ENCODE data around the gene SYNJ2. TPM values are rescaled to one million over a fixed set of nuclear protein-coding genes. Genes with fewer than 3 reads are reported as not detected.
"Not testable (repeated sequence)": the region's sequence is repeated elsewhere in the genome, so short reads cannot be mapped to it uniquely, and the experiment has no call there.

The SYNJ2 gene
- total RNA-seq (10 to 100 TPM in 8 of 9 donors, 1 to 10 TPM in 1; 7.5 to 27.0 (median 18.2) TPM), polyA plus RNA-seq (10 to 100 TPM; 15.0 to 25.8 TPM)
- long read RNA-seq, donor 1, partial matches to known transcripts = 12 of 16 reads
- long read RNA-seq, donor 1, other reads (novel, unspliced or antisense) = 3 of 16 reads
- long read RNA-seq, donor 2, partial matches to known transcripts = 26 of 35 reads
- long read RNA-seq, donor 2, other reads (novel, unspliced or antisense) = 8 of 35 reads
- long read RNA-seq, donor 3, full-length matches to known transcripts = 6 of 28 reads
- long read RNA-seq, donor 3, partial matches to known transcripts = 19 of 28 reads
- long read RNA-seq, donor 3, other reads (novel, unspliced or antisense) = 3 of 28 reads

- H3K36me3 ChIP-seq = no peaks in the 10 kb centered on the region
- no peaks in the 10 kb centered on the region for H3K9me3 ChIP-seq
- no peaks in the 10 kb centered on the region for H3K27me3 ChIP-seq
- 0 to 2% (median 1%) methylated on average over 7 to 86 of the region's 86 CpGs for WGBS, 4 donors
- ATAC-seq (peak; percentile 59 to 92 (median 88)), DNase-seq (peak; percentile 80 to 89 (median 86))
- TF ChIP-seq CTCF (IDR thresholded peaks at IDR 0.05) (peak in 11 of 12 donors; percentile 8 to 79 (median 54)), POLR2A (IDR thresholded peaks at IDR 0.05) (peak in 1 of 2 donors; percentile 54)
- intact Hi-C loops (cut with DNase I) = loop anchor here (1.0 to 5.0 kb wide), 9 partner anchors 45 to 91 kb away; no protein-coding TSS in a partner anchor
- peak within 1 kb of the TSS; percentile 63 to 100 (median 94) for H3K4me3 ChIP-seq
- H3K27ac ChIP-seq = peak within 1 kb of the TSS in 11 of 12 donors; percentile 63 to 92 (median 78)
- peaks cover 0 to 48% (median 12%) of the 10 kb centered on the region in 12 donors for H3K4me1 ChIP-seq
These were observed at the start of gene SYNJ2 for GRCh38 chr6:157981395-157982101. SYNJ2 (plus strand) TSS chr6:157981863; CDS start chr6:157981962, 99 bp downstream.

GRCh38 chr6:157935786-157936185 lies 45.9 kb upstream of the SYNJ2 start:
- H3K9me3 ChIP-seq = no peaks in the 10 kb centered on the region
- ATAC-seq (no peak), DNase-seq (no peak)
- no peak overlapping the region for H3K4me3 ChIP-seq
- 67 to 78% (median 70%) methylated on average over 2 of the region's 2 CpGs for WGBS, 4 donors
- no peak overlapping the region for H3K27ac ChIP-seq
- H3K27me3 ChIP-seq = no peaks in the 10 kb centered on the region
- intact Hi-C loops (cut with DNase I) = loop anchor here in 2 of 10 donors (10.0 kb wide), 1 partner anchor 139 kb away; no protein-coding TSS in a partner anchor
- H3K36me3 ChIP-seq = peaks cover 0 to 100% (median 99%) of the 10 kb centered on the region in 9 donors
- TF ChIP-seq CTCF (IDR thresholded peaks at IDR 0.05) = no peak
- TF ChIP-seq POLR2A (IDR thresholded peaks at IDR 0.05) = no peak
- H3K4me1 ChIP-seq = no peaks in the 10 kb centered on the region

DNA sequence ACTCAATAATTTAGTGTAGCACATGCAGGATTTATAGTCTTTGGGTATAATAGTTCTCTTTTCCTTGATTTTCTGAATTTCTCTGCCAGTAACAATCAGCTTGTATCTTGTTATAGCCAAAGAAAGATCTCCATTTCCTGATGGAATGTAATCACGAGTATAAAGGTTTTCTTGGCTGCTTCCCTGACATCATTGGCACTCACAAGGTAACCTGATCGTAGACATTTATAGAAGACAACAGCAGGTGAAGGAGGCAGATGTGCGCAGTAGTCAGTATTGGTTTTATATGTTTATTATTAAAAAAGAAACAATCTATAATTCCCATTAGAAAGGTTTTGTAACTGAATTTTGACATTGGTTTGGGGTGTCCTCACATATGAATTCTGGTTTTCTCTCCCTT lies 44.3 kb upstream of the SYNJ2 start:
- Histone ChIP-seq H3K9me3 (no peaks in the 10 kb centered on the region), H3K4me1 (no peaks in the 10 kb centered on the region), H3K4me3 (no peak overlapping the region), H3K27ac (no peak overlapping the region), H3K36me3 (peaks cover 0 to 100% (median 100%) of the 10 kb centered on the region in 9 donors), H3K27me3 (no peaks in the 10 kb centered on the region)
- no peak for ATAC-seq
- 81 to 87% (median 83%) methylated on average over 3 of the region's 3 CpGs for WGBS, 4 donors
- no peak for DNase-seq
- TF ChIP-seq POLR2A (IDR thresholded peaks at IDR 0.05) = no peak
- TF ChIP-seq CTCF (IDR thresholded peaks at IDR 0.05) = no peak
- intact Hi-C loops (cut with DNase I) = loop anchor here in 2 of 10 donors (10.0 kb wide), 1 partner anchor 137 kb away; no protein-coding TSS in a partner anchor

DNA sequence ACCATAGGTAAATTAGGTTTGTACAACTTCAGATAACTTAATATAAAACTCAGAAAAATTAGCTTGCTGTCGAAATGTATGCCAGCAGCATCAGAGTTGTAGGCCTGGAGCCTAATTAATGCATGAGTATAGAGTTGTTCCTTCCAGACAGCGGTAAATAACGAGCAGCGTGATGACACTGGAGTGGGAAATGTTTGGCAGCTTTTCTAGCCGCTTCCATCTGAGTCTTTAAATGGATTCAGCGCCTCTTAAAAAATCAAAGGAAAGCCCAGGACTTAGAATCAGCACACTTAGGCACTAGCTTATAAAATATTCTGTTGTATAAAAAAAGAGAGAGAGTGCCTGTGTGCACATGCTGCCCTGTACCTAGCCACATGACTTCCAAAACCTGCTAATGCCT lies 43.7 kb upstream of the SYNJ2 start:
- Histone ChIP-seq H3K27me3 (no peaks in the 10 kb centered on the region), H3K4me3 (no peak overlapping the region), H3K4me1 (no peaks in the 10 kb centered on the region), H3K27ac (no peak overlapping the region), H3K36me3 (peaks cover 0 to 100% (median 100%) of the 10 kb centered on the region in 9 donors), H3K9me3 (no peaks in the 10 kb centered on the region)
- DNase-seq (no peak), ATAC-seq (no peak)
- intact Hi-C loops (cut with DNase I) = loop anchor here in 2 of 10 donors (10.0 kb wide), 1 partner anchor 137 kb away; no protein-coding TSS in a partner anchor
- WGBS, 4 donors = 91 to 96% (median 94%) methylated on average over 6 of the region's 6 CpGs
- no peak for TF ChIP-seq POLR2A (IDR thresholded peaks at IDR 0.05)
- no peak for TF ChIP-seq CTCF (IDR thresholded peaks at IDR 0.05)

DNA sequence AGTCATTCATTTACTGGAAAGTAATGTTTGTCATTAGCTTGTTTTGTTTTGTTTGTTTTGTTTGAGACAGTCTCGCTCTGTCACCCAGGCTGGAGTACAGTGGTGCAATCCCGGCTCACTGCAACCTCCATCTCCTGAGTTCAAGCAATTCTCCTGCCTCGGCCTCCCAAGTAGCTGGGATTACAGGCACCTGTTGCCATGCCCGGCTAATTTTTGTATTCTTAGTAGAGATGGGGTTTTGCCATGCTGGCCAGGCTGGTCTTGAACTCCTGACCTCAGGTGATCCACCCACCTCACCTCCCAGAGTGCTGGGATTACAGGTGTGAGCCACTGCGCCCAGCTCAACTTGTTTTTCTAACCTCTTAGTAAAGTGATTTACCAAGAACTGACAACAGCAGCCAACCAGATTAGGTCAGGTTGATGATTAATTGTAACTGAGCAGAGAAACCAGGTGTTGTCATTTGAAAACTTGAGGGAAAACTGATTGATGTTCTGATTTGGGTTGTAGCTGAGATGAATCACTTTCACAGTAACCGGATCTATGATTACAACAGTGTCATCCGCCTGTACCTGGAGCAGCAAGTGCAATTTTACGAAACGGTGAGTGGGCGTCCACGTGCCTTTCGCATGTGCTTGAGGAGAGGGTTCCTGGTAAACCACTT lies 41.2 kb upstream of the SYNJ2 start:
- not testable (repeated sequence) for H3K27ac ChIP-seq, DNase-seq, H3K4me3 ChIP-seq, H3K27me3 ChIP-seq, H3K4me1 ChIP-seq, ATAC-seq, H3K9me3 ChIP-seq
- H3K36me3 ChIP-seq = peaks cover 0 to 100% (median 100%) of the 10 kb centered on the region in 9 donors
- 93 to 96% (median 96%) methylated on average over 12 of the region's 12 CpGs for WGBS, 4 donors
- intact Hi-C loops (cut with DNase I) = loop anchor here in 2 of 10 donors (10.0 kb wide), 2 partner anchors 186 to 626 kb away; no protein-coding TSS in a partner anchor

Measured in heart left ventricle (tissue), 16 donors.